Myocyte (in vitro differentiated cells): Measurements from ENCODE around the gene SMURF2. TPM values are rescaled to one million over a fixed set of nuclear protein-coding genes. Genes with fewer than 3 reads are reported as not detected.
"Not testable (repeated sequence)": the region's sequence is repeated elsewhere in the genome, so short reads cannot be mapped to it uniquely, and the experiment has no call there.

Experiments used
- DNase-seq: peaks from one replicate; pipeline ENCODE4 v3.0.0-alpha.2; 2012; ENCODE audit warnings: low read depth
- polyA plus RNA-seq: library from polyadenylated mRNA; unstranded; fragments of >200 nt; gene quantifications from one replicate; pipeline ENCODE4 v1.2.1, GENCODE V29; 2012; ENCODE audit warnings: missing spikeins
- total RNA-seq: library from RNA; depleted of rRNA; stranded (reverse); fragments of >200 nt; gene quantifications from 2 replicates; pipeline ENCODE4 v1.2.3, GENCODE V29; 2014

SMURF2 gene
- 36.2 and 45.2 TPM in 2 replicates for total RNA-seq
- 32.9 TPM for polyA plus RNA-seq

DNA sequence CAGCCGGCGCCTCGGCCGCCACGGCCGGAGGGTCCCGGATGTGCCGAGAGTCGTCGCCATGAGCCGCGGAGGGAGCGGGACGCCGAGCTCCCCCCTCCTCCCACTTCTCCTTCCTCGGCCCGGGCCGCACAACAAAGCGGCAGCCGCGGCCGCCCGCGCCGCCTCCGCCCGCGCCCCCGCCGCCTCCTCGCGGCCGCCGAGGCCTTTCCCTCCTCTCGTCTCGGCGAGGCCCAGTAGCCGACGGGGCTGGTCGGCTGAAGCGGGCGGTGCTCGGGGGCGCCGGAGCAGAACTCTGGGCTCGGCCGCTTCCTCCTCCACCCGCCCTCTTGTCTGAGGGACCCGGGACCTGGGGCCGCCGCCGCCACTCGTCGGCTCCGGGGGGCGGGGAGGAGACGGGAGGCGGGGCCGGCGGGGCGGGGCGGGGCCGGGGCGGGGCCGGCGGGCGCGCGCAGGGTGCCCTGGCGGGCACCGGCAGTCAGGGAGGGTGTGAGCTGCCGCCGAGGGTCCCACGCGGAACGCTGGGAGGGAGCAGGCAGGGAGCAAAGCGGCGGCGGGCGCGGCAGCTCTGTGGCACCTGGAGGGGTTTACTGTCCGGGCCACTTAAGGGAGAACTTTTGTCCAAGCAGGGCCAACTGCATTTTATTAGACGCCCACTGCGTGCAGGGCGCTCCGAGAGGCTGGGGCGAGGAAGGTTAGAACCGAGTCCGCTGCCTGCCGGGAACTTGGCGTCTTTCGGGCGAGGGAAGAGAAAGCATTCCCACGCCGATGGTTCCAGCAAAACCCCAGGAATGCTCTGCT, at the start of gene SMURF2:
Gene SMURF2 (minus strand): TSS at position 332 of the 798 bp plus-strand sequence. CDS start 427 bp downstream, outside the sequence.
- peak; percentile 78 for DNase-seq

DNA sequence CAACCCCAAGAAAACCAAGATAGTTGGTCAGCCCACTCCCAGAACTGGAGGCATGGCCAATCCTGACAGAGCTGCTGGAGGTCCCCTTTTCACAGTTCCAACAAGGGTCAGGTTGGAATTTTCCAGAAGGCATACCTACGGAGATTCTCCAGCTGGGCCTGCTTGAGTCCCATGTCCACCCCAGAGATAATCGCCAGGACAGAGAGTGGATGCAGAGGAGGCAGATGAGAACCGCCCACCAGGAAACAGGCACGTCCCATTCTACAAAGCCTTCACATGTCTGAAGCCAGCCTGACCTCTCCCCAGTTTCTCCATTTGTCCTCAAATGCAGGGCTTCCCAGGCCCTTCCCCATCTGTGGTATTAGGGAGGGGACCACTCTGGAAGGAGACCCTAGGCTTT, 47.4 kb upstream of the SMURF2 start:
- DNase-seq: no peak

DNA sequence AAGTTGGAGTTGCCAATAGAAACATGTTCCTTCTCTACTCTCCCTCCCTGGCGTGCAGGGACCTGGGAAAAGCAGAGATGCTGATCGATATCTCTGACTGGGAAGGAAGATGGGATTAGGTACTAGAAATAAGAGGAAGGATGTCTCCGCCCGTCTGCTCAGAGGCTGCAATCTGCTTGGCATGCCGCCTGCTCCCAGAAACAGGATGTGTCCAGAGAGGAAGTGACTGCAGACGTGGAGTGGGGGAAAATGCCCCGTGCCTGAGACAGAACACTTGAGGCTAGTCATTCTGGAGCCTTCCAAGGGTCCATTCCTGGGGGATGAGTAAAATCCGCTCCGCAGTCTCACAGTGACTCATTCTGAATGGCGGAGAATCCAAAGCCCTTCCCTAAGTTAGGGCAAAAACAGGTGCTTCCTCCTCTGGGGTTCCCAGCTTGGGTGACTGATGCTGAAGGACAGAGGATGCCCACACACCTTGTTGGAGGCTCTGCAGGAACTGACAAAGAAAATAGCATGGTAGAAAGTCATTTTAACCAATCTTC, 45.0 kb upstream of the SMURF2 start:
- peak; percentile 96 for DNase-seq

DNA sequence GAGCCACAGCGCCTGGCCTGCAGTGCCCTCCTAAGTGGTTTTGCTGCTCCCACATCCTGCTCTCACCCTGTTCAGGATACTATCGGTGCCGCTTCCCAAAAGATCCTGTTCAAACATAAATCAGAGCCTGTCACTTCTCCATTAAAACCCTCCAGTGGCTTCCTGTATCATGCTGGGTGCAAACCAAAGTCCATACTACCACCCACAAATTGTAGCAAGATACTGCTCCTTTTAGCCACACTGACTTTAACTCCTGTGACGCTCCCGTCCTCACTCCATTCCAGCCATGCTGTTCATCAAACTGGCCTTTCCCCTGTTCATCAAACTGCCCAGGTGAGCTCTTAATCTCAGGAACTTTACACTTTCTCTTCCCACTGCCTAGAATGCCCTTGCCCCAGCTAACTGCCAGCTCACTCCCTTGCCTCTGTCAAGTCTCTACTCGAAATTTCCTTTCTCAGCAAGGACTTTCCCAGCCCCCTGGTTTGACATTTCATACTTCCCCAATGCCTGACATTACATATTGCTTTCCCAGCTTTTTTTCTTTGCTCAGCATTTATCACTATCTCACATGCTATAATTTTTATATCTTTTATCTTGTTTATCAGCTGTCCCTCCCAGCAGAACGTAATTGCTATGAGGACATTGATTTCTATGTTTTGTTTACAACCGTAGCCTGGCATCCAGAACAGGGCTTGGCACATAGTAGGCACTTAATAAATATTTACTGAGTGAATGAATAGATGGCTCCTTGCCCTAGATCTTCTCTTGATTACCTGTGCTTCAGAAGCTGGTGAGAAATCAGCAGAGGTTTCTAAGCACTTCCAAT, 44.3 kb upstream of the SMURF2 start:
- DNase-seq: peak; percentile 51

DNA sequence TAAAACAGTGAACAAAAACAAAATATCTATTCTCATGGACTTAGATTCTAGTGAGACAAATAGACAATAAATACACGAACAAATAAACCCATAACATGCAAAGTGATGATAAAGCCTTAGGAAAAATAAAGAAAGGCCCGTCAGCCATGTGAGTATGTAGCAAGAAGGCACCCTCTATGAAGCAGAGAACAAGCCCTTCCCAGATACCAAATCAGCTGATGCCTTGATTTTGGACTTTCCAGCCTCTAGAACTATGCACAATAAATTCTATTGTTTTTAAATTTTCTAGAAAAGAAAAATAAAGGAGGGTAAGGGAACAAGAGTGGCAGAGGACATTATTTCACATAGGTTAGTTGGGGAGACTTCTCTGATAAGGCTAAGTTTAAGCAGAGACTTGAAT, 40.7 kb upstream of the SMURF2 start:
- DNase-seq: no peak

DNA sequence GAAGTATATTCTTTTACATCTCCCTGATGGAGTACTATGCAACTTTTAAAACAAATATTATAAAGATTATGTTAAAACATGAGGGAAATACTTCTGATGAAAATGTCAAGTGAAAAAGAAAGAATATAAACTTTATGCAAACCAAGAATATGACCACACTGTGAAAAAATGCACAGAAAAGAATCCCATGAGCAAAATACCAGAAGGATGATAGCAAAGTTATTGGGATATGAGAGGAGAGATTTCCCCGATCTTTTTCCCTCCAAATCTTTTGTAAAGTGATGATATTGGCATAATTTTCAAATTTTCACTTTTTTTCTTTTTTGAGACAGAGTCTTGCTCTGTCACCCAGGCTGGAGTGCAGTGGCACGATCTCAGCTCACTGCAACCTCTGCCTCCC, 36.6 kb upstream of the SMURF2 start:
- no peak for DNase-seq

DNA sequence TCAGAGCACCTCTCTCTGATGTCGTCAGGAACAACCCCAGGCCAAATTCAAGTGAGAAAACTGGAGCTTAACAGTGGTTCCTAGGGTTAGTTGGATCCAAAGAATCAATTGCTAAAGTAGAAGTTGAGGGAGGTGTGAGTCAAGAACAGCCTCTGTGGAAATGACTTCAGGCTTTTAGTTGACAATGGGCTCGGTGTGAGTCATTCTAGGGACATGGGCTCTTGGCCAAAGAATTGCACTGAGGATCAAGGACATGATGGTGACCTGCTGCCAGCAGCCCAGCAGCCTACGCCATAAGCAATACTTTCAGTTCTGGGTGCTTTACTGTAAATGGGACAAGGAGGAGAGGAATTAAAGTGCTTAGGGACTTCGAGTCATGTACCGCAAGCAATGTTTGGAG, 32.1 kb upstream of the SMURF2 start:
- DNase-seq: peak; percentile 78

DNA sequence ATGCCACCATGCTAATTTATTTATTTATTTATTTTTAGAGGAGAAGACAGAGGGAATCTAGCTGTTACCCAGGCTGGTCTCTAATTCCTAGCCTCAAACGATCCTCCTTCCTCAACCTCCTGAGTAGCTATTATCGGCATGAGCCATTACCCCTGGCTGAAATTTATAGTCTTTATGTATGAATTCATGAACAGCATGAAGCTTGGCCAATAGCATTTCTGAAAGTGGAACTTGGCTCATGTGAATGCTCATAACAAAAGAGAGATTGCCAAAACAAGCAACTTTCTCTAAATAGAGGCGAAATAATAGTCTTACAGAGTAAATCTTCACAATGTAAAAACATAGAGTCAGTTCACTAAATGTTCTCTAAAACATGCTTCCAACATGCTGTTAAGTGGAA, 30.1 kb upstream of the SMURF2 start:
- no peak for DNase-seq

DNA sequence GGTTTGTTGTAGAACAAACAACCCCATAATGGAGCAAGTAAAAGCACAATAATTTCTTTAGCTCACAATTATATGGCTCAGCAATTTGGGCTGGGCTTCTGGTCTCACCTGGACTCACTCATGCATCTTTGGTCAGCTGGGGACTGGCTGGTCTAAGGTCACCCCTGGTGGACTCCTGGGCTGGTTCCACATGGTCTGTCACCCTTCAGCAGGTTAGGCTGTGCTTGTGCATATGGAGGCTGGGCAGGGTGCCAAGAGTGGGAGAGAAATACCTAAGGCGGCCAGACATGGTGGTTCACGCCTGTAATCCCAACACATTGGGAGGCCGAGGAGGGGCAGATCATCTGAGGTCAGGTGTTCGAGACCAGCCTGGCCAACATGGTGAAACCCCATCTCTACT, 27.0 kb upstream of the SMURF2 start:
- no peak for DNase-seq

DNA sequence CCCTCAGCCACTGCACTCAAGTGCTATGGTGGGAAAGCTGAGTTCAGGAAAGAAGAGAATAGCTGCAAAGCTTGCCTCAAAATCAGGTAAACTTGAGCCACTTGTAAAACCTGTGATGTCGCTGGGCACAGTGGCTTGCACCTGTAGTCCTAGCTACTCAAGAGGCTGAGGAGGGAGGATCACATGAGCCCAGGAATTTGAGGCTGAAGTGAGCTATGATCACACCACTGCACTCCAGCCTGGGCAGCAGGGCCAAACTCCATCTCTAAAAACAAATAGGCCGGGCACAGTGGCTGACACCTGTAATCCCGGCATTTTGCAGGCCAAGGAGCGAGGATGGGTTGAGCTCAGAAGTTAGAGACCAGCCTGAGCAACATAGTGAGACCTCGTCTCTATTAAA, 26.4 kb upstream of the SMURF2 start:
- DNase-seq: no peak

DNA sequence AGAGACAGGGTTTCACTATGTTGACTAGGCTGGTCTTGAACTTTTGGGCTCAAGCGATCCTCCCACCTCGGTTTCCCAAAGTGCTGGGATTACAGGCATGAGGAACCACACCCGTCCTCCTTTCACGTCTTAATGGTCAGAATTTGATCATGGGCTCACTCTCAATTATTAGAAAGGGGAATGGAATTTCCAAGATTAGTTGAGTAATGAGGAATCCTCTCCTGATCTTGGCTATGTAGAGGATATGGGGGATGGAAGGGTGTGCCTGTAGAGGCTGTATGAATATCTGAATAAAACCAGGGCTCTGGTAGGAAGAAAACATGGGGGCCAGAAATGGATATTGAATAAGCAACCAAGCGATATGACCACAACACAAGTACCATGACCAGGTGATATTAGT, 25.9 kb upstream of the SMURF2 start:
- no peak for DNase-seq

DNA sequence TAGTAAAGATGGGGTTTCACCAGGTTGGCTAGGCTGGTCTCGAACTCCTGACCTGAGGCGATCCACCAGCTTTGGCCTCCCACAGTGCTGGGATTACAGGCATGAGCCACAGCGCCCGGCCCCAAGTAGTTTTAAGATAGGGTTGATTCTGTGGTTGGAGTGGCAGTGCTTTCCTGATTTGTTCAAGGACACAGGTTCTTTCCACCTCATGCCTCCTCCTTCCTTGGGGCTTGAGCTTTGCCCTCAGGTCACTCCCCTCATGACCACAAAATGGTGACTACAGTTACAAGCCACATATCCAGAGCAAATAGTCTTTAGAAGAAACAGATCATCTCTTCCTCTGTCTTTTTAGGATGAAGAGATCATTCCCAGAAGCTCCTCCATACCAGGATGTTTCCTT, 25.3 kb upstream of the SMURF2 start:
- DNase-seq: no peak

DNA sequence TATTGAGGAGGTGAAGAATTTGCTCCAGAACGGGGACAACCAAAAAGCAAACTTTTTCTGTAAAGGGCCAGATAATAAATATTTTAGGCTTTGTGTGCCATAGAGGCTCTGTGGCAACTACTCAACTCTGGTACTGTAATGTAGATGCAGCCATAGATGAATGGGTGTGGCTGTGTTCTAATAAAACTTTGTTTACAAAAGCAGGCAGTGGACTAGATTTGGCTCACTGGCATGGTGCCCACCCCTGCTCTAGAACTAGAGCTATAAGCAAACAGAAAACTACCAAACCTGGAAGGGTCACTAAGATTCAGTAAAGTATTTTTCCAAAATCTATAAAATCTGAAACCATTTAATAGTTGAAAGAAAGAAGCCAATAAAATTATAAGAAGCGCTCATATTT, 24.6 kb upstream of the SMURF2 start:
- no peak for DNase-seq

DNA sequence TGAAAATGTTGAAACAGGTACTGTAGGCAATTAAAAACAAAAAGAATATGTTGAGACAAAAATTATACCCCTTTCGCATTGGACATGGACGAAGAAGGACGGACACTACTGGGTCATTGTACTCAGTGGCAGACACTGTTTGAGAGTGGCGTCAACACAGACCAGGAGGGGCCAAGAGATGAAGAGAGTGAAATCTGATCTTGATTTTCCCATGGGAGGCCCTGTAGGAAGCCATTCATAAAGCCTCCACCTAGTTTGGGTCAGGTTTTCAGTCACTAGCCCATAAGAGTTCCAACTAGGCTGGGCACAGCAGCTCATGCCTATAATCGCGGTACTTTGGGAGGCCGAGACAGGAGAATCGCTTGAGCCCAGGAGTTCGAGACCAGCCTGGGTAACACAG, 23.6 kb upstream of the SMURF2 start:
- no peak for DNase-seq

DNA sequence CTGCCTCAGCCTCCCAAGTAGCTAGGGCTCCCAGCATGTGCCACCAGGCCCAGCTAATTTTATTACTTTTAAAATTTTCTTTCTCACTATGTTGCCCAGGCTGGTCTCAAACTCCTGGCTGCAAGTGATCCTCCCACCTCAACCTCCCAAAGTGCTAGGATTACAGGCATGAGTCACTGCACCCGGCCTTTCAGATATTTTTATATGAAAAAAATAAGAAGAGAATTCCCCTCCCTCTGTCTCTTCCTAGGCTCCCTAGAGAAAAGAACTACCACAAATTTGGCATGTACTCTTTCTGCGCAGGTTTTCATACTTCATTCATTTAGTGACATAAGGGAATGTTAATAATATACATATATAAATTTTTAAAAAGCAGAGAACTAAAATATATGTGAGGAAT, 21.7 kb upstream of the SMURF2 start:
- peak; percentile 36 for DNase-seq

DNA sequence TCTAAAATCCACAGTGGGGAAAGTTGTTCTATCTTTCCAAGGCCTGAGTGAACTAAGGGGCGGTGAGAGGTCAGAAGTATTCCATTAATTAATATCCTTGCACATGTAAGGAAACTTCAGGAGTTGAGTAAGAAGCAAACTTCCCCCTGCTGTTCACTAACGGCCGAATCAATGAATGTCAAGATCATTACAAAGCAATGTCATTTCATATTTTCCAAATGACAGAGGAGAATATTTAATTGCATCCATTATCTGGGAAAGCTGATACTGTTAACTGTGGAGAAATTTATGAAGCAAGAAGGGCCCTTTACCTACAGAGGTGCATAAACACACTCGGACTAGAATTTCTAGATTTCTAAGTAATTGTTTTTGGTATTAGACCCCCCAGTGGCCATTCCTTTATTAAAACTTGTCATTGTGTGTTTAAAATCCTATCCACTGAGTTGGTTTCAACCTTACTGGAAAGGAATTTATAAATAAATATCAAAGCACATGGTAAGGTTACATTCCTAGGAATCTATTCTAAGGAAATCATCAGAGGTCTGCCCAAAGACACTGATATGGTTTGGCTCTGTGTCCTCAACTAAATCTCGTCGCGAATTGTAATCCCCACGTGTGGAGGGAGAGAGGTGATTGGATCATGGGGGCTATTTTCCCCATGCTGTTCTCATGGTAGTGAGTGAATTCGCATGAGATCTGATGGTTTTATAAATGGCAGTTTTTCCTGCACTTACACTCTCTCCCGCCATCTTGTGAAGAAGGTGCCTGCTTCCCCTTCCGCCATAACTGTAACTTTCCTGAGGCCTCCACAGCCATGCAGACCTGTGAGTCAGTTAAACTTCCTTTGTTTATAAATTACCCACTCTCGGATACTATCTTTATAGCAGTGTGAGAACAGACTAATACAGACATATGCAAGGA, 20.4 kb upstream of the SMURF2 start:
- DNase-seq: peak; percentile 58

DNA sequence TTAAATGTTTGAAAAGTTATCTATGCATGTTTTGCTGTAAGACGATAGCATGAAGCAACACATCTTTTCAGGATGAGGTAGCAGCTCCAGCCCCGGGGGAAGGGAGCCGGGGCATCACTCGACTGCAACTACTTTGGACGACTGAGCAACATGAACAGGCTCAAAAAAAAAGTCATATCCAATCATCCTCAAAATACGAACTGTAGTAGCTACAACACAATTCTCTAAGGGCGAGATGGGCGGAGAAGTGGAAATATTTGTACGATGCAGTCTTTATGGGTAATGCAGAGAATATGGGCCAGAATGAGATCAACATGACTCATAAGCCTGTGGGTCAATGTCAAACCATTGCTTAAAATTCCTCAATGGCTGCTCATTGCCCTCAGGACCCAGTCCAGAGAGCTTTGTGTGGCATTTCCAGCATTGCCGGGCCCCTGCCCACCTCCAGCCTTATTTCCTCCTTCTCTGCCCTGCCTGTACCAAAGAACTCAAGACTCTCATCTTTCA, 17.7 kb upstream of the SMURF2 start:
- DNase-seq: peak; percentile 82

DNA sequence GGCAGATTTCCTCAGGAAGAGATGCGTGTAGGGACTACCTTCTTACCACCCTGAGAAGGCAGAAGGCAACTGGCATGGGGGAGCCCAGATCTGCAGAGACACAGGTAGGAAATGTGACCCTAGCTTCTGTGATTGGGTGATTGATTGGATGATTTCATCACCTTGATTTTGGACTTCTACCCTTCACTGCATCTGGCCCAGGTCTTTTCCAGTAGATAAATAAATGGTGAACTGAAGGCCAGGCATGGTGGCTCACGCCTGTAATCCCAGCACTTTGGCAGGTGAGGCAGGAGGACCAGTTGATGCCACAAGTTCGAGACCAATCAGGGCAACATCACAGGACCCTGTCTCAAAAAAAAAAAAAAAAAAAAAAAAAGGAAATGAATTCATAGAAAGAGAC, 14.7 kb upstream of the SMURF2 start:
- no peak for DNase-seq

DNA sequence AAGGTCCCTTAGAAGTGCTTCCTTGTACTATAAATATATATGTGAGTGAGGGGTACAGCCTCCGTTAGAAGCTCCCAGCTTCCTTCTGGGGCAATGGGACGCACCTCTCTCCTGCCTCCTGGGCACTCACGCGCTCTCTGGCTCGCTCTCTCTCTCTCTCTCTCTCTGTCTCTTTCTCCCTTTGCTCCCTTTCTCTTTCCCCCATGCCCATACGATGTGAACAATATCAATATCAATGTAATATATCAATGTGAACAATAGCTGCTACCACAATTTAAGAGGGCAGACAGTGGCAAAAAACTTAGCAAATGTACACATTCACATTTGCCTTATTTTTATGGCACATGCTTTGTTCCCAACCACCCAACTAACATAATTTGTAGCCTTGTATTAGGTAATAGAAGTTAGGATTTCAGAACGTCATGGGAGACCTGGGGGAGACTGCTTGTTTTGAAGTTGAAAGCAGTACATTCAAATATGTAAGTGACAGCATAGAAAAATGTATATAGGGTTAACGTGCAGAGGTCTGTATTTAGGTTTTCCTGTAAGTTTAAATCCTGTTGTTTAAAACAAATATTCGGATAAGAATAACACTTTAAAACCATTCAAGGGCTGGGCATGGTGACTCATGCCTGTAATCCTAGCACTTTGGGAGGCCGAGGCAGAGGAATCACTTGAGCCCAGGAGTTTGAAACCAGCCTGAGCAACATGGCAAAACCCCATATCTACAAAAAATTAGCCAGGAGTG, 8.9 kb upstream of the SMURF2 start:
- not testable (repeated sequence) for DNase-seq
